HG03135 (cell line): ENCODE data around the gene RTKN.
"Not testable (repeated sequence)": the region's sequence is repeated elsewhere in the genome, so short reads cannot be mapped to it uniquely, and the experiment has no call there.

ENCODE experiments used
- ATAC-seq: cut with Tn5 transposase; IDR thresholded peaks from one replicate; pipeline ENCODE4 v1.9.1; 2021; ENCODE audit warnings: mild to moderate bottlenecking, moderate library complexity; ENCODE audit not compliant: unreplicated experiment

RTKN gene, protein sequence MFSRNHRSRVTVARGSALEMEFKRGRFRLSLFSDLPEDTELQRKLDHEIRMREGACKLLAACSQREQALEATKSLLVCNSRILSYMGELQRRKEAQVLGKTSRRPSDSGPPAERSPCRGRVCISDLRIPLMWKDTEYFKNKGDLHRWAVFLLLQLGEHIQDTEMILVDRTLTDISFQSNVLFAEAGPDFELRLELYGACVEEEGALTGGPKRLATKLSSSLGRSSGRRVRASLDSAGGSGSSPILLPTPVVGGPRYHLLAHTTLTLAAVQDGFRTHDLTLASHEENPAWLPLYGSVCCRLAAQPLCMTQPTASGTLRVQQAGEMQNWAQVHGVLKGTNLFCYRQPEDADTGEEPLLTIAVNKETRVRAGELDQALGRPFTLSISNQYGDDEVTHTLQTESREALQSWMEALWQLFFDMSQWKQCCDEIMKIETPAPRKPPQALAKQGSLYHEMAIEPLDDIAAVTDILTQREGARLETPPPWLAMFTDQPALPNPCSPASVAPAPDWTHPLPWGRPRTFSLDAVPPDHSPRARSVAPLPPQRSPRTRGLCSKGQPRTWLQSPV

DNA sequence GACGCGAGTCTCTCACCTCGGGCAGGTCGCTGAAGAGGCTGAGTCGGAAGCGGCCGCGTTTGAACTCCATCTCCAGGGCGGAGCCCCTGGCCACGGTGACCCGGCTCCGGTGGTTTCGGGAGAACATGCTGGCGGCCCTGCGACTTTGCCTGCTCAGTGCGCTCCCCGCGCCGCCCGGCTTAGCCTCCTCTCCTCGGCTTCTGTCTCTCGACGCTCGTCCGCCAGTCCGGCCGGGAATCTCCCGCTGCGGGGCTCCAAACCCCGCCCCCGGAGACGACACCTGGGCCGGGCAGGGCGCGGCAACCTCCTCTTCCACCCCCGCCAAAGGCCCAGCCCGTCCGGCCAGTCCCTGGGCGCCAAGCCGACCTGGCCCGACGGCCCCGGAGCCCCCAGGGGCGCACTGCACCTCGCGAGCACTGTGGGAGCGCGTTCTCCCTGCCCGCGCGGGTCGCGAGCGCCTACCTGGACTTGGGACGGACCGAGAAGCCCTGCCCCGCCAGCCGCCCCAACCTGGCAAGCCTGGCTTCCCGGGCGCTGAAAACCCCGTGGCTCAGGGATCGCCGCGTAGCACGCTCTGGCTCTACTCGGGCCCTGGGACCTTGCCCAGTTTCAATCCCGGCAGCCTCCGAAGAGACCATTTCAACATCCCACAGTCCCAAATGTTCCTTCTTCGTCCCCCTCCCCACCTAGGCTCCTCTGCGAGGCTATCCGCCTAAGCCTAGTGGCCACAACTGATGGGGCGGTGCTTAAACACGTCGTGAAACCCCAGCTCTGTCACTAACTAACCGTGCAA, at the start of gene RTKN:
Gene RTKN, minus strand, starts transcription at position 248 of the 793 bp plus-strand sequence. Its CDS starts 121 bp downstream, at position 127.
- ATAC-seq = no peak

DNA sequence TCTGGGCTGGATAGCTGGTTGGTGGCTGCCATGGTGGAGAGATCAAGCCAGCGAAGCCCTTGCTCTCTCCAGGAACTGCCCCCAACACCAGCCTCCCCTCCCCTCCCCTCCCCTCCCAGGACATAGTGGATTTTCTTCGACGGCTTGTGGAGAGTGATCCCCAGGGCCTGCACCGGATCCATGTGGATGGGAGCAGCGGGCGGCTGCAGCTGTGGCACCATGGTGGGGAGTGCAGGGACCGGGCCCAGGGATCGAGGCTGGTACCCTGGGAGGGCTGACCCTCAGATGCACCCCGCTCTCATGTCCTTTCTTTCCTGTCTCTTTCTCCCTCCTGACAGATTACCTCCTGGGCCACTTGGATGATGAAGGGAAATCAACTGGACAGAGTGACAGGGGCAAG, 48.2 kb upstream of the RTKN start:
- no peak for ATAC-seq

- ATAC-seq = no peak
Observed at GRCh38 chr2:74488643-74489481, 47.1 kb upstream of the RTKN start.

GRCh38 chr2:74486141-74486540, 44.4 kb upstream of the RTKN start:
- no peak for ATAC-seq

GRCh38 chr2:74483675-74484164, 42.0 kb upstream of the RTKN start:
- ATAC-seq = not testable (repeated sequence)

- peak; percentile 86 for ATAC-seq
Observed at GRCh38 chr2:74482801-74483674, 41.3 kb upstream of the RTKN start, which contains the start of the genes CCDC142 and TTC31. TSS of gene CCDC142 (minus strand) at chr2:74482998. CDS start at chr2:74482837, 161 bp downstream. TSS of gene TTC31 (plus strand) at chr2:74483081. CDS start at chr2:74483096, 15 bp downstream.

GRCh38 chr2:74481961-74482800, 40.4 kb upstream of the RTKN start:
- peak; percentile 41 for ATAC-seq

DNA sequence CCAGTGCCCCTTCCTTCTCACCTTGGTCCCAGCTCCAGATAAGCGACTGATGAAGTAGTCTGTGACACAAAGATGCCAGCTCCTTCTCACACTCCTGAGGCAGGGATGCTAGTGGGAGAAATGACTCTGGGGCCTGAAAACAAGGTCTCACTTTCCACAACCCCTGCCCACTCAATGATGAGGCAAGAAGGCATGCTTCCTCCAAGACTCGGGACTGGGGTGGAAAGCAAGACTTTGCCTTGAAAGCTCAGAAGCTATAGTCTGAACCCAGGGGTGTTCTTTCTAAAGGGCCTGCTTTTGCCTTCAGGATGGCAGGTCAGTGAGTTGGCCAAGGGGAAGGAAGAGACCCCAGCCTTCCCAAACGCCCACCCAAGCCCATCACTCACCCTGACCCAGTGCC, 39.7 kb upstream of the RTKN start:
- no peak for ATAC-seq

DNA sequence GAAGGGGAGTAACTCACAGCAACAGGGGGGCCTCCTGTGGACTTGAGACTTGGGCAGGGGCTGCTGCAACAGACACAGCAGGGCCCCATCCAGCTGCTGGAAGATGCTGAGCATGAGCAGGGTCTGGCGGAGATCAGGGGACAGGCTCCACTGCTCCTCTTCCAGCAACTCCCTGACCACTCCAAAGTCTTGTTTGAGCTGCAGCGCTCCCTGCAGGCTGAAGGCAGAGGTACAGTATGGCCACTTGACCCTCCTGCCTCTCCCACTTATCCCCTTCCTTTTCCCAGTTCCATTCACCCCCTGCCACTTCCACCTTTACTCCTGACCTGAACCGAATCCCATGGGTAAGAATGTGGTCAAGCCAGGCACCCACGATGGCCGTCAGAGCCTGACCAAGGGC, 33.2 kb upstream of the RTKN start:
- ATAC-seq = no peak

DNA sequence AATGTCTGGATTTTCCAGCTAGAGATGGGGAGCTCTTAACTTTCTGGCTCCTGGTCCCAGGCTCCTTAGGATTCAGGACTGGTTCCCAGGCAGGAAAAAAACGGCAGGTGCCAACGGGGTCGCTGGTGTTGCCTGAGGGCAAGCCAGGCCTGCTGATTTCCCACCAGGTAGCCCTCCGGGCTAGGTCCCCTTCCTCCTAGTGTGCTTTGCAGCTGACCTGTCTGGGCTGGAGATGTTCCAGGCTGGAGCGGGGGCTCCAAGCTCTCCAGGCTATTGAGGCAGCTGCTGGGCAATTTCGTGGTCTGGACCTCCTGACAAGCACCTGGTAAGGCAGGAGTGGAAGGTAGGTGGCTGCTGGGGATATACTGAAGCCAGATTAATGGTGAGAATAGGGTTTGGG, 32.7 kb upstream of the RTKN start:
- ATAC-seq = no peak

GRCh38 chr2:74472945-74473258, 31.2 kb upstream of the RTKN start:
- no peak for ATAC-seq

GRCh38 chr2:74472086-74472944, 30.6 kb upstream of the RTKN start, which contains the start of gene MRPL53:
TSS of gene MRPL53 (minus strand) at chr2:74472680. CDS start at chr2:74472660, 20 bp downstream.
- peak; percentile 79 for ATAC-seq

DNA sequence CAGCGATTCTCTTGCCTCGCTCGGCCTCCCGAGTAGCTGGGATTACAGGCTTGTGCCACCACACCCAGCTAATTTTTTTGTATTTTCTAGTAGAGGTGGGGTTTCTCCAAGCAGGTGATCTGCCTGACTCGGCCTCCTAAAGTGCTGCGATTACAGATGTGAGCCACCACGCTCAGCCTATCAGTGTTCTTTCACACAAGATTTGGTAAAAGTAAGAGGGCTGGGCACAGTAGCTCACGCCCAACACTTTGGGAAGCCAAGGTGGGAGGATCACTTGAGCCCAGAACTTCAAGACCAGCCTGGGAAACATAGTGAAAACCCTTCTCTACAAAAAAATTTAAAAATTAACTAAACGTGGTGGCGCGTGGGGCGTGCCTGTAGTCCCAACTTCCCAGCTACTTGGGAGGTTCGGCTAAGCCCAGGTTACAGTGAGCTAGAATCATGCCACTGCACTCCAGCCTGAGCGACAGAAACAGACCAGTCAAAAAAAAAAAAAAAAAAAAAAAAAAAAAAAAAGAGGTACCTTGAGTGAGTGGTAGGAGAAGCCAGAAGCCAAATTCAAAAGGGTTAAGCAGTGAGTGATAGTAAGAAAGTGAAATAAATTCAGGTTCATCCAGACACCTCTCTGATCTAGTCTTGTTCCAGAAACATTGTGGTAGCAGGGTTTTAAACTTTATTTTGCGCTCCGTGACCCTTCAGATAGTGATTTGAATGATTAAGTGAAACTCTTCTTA, 29.8 kb upstream of the RTKN start:
- no peak for ATAC-seq

GRCh38 chr2:74470742-74471141, 29.0 kb upstream of the RTKN start:
- not testable (repeated sequence) for ATAC-seq

- ATAC-seq = no peak
Observed at GRCh38 chr2:74464406-74464805, 22.7 kb upstream of the RTKN start.

DNA sequence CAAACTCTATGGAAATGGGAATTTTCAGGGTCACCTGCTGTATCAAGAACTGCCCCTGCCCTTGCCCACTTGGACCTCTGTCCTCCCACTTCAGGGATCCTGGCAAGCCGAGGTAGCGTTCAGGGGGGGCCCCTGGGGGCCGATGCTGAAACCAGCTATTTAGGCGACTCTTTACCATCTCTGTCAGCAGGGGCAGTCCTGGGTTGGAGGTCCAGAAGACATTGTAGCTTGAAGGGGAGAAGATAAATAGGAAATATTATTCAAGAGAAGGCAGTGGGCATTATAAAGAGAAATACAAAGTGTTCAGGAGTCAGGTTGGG, 21.0 kb upstream of the RTKN start:
- ATAC-seq = no peak
